Measurements from ENCODE around the gene BOD1L1.

- no peak for TF ChIP-seq POLR2A (IDR thresholded peaks at IDR 0.05)
- TF ChIP-seq, protein P1, sequence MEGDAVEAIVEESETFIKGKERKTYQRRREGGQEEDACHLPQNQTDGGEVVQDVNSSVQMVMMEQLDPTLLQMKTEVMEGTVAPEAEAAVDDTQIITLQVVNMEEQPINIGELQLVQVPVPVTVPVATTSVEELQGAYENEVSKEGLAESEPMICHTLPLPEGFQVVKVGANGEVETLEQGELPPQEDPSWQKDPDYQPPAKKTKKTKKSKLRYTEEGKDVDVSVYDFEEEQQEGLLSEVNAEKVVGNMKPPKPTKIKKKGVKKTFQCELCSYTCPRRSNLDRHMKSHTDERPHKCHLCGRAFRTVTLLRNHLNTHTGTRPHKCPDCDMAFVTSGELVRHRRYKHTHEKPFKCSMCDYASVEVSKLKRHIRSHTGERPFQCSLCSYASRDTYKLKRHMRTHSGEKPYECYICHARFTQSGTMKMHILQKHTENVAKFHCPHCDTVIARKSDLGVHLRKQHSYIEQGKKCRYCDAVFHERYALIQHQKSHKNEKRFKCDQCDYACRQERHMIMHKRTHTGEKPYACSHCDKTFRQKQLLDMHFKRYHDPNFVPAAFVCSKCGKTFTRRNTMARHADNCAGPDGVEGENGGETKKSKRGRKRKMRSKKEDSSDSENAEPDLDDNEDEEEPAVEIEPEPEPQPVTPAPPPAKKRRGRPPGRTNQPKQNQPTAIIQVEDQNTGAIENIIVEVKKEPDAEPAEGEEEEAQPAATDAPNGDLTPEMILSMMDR (IDR thresholded peaks at IDR 0.05) = no peak
Measured at GRCh38 chr4:13531625-13531998, 95.9 kb downstream of the BOD1L1 start.
